Measurements from ENCODE around the gene PLCB4.

Gene PLCB4

GRCh38 chr20:9129756-9130155 is 60.9 kb downstream of the PLCB4 start:
- DNase-seq, result no peak
- Histone ChIP-seq H3K27me3 (ENCODE audit: control insufficient read depth in 1 of 2, insufficient read depth in 1 of 2, low read length in 2 of 2) (no peaks in the 10 kb centered on the region), H3K14ac (ENCODE audit: low read length in 2 of 2) (no peak overlapping the region), H3K27ac (ENCODE audit: low read length, poor library complexity, severe bottlenecking) (peak overlapping the region; percentile 34), H3K9me3 (ENCODE audit: control insufficient read depth, low read length) (peaks cover 24% of the 10 kb centered on the region), H3K9ac (ENCODE audit: low read length) (no peak overlapping the region), H3K4me3 (ENCODE audit: insufficient read depth in 1 of 2, low read depth in 1 of 2, low read length in 2 of 2) (no peak overlapping the region), H2BK120ac (ENCODE audit: low read depth, low read length) (no peak overlapping the region), H2BK5ac (ENCODE audit: low read depth, low read length, poor library complexity, severe bottlenecking) (no peak overlapping the region), H2AFZ (ENCODE audit: low read depth, low read length) (no peak overlapping the region), H3K18ac (ENCODE audit: low read depth in 1 of 2, low read length in 2 of 2) (no peak overlapping the region), H3K4me1 (ENCODE audit: control insufficient read depth, insufficient read depth, low read depth, low read length) (peaks cover 3% of the 10 kb centered on the region), H2BK15ac (ENCODE audit: low read depth, poor library complexity, severe bottlenecking) (no peak overlapping the region), H3K4ac (ENCODE audit: low read depth in 1 of 2, low read length in 2 of 2) (no peak overlapping the region), H2BK12ac (ENCODE audit: low read length in 2 of 2) (no peak overlapping the region), H4K91ac (ENCODE audit: low read length) (no peak overlapping the region), H3K79me1 (replicated peaks; ENCODE audit: low read length, poor library complexity, severe bottlenecking) (peaks cover 19% of the 10 kb centered on the region), H3K23ac (ENCODE audit: low read length in 2 of 2) (no peak overlapping the region), H3K36me3 (ENCODE audit: control insufficient read depth in 1 of 2, insufficient read depth in 2 of 2, low read depth in 1 of 2, low read length in 2 of 2) (no peaks in the 10 kb centered on the region), H2AK5ac (ENCODE audit: low read length, severe bottlenecking) (no peak overlapping the region), H3K4me2 (ENCODE audit: low read length, poor library complexity, severe bottlenecking) (no peak overlapping the region), H4K8ac (ENCODE audit: low read length) (no peak overlapping the region)
- 53% methylated on average over 1 of the region's 3 CpGs for WGBS

GRCh38 chr20:9130521-9130920 is 61.6 kb downstream of the PLCB4 start:
- Histone ChIP-seq H3K9ac (ENCODE audit: low read length) (no peak overlapping the region), H3K4ac (ENCODE audit: low read depth in 1 of 2, low read length in 2 of 2) (no peak overlapping the region), H2BK120ac (ENCODE audit: low read depth, low read length) (no peak overlapping the region), H3K27ac (ENCODE audit: low read length, poor library complexity, severe bottlenecking) (no peak overlapping the region), H3K79me1 (replicated peaks; ENCODE audit: low read length, poor library complexity, severe bottlenecking) (peaks cover 19% of the 10 kb centered on the region), H4K91ac (ENCODE audit: low read length) (no peak overlapping the region), H3K27me3 (ENCODE audit: control insufficient read depth in 1 of 2, insufficient read depth in 1 of 2, low read length in 2 of 2) (no peaks in the 10 kb centered on the region), H3K4me2 (ENCODE audit: low read length, poor library complexity, severe bottlenecking) (no peak overlapping the region), H3K9me3 (ENCODE audit: control insufficient read depth, low read length) (peaks cover 24% of the 10 kb centered on the region), H4K8ac (ENCODE audit: low read length) (no peak overlapping the region), H3K23ac (ENCODE audit: low read length in 2 of 2) (no peak overlapping the region), H3K14ac (ENCODE audit: low read length in 2 of 2) (no peak overlapping the region), H2AK5ac (ENCODE audit: low read length, severe bottlenecking) (no peak overlapping the region), H3K18ac (ENCODE audit: low read depth in 1 of 2, low read length in 2 of 2) (no peak overlapping the region), H3K4me3 (ENCODE audit: insufficient read depth in 1 of 2, low read depth in 1 of 2, low read length in 2 of 2) (no peak overlapping the region), H2BK12ac (ENCODE audit: low read length in 2 of 2) (no peak overlapping the region), H3K4me1 (ENCODE audit: control insufficient read depth, insufficient read depth, low read depth, low read length) (peaks cover 3% of the 10 kb centered on the region), H2BK5ac (ENCODE audit: low read depth, low read length, poor library complexity, severe bottlenecking) (no peak overlapping the region), H3K36me3 (ENCODE audit: control insufficient read depth in 1 of 2, insufficient read depth in 2 of 2, low read depth in 1 of 2, low read length in 2 of 2) (no peaks in the 10 kb centered on the region), H2AFZ (ENCODE audit: low read depth, low read length) (no peak overlapping the region), H2BK15ac (ENCODE audit: low read depth, poor library complexity, severe bottlenecking) (no peak overlapping the region)
- no CpG with 5 or more reads among the region's 1 CpG for WGBS
- peak; percentile 25 for DNase-seq

GRCh38 chr20:9131841-9132240 is 63.0 kb downstream of the PLCB4 start:
- Histone ChIP-seq H3K9ac (ENCODE audit: low read length) (no peak overlapping the region), H3K27me3 (ENCODE audit: control insufficient read depth in 1 of 2, insufficient read depth in 1 of 2, low read length in 2 of 2) (no peaks in the 10 kb centered on the region), H2AFZ (ENCODE audit: low read depth, low read length) (peak overlapping the region; percentile 27), H4K8ac (ENCODE audit: low read length) (no peak overlapping the region), H3K4ac (ENCODE audit: low read depth in 1 of 2, low read length in 2 of 2) (no peak overlapping the region), H2BK5ac (ENCODE audit: low read depth, low read length, poor library complexity, severe bottlenecking) (no peak overlapping the region), H2BK12ac (ENCODE audit: low read length in 2 of 2) (no peak overlapping the region), H2AK5ac (ENCODE audit: low read length, severe bottlenecking) (no peak overlapping the region), H2BK15ac (ENCODE audit: low read depth, poor library complexity, severe bottlenecking) (no peak overlapping the region), H4K91ac (ENCODE audit: low read length) (no peak overlapping the region), H3K79me1 (replicated peaks; ENCODE audit: low read length, poor library complexity, severe bottlenecking) (peaks cover 25% of the 10 kb centered on the region), H3K23ac (ENCODE audit: low read length in 2 of 2) (no peak overlapping the region), H3K36me3 (ENCODE audit: control insufficient read depth in 1 of 2, insufficient read depth in 2 of 2, low read depth in 1 of 2, low read length in 2 of 2) (peaks cover 0 to 3% of the 10 kb centered on the region in 2 experiments), H3K9me3 (ENCODE audit: control insufficient read depth, low read length) (peaks cover 24% of the 10 kb centered on the region), H3K4me3 (ENCODE audit: insufficient read depth in 1 of 2, low read depth in 1 of 2, low read length in 2 of 2) (peak overlapping the region in 1 of 2 experiments; percentile 29), H3K14ac (ENCODE audit: low read length in 2 of 2) (no peak overlapping the region), H2BK120ac (ENCODE audit: low read depth, low read length) (no peak overlapping the region), H3K18ac (ENCODE audit: low read depth in 1 of 2, low read length in 2 of 2) (no peak overlapping the region), H3K27ac (ENCODE audit: low read length, poor library complexity, severe bottlenecking) (no peak overlapping the region), H3K4me2 (ENCODE audit: low read length, poor library complexity, severe bottlenecking) (no peak overlapping the region), H3K4me1 (ENCODE audit: control insufficient read depth, insufficient read depth, low read depth, low read length) (peaks cover 5% of the 10 kb centered on the region)
- DNase-seq, result no peak
- 100% methylated on average over 3 of the region's 3 CpGs for WGBS

- Histone ChIP-seq H3K79me1 (replicated peaks; ENCODE audit: low read length, poor library complexity, severe bottlenecking) (peaks cover 18% of the 10 kb centered on the region), H3K36me3 (ENCODE audit: control insufficient read depth in 1 of 2, insufficient read depth in 2 of 2, low read depth in 1 of 2, low read length in 2 of 2) (peaks cover 0 to 3% of the 10 kb centered on the region in 2 experiments)
- WGBS, result 100% methylated on average over 1 of the region's 2 CpGs
These were observed 65.5 kb downstream of the PLCB4 start for GRCh38 chr20:9134346-9134745.

More at GRCh38 chr20:9134346-9134745, 65.5 kb downstream of the PLCB4 start:
- H3K4me3 ChIP-seq (ENCODE audit: insufficient read depth in 1 of 2, low read depth in 1 of 2, low read length in 2 of 2), result no peak overlapping the region
- H2BK120ac ChIP-seq (ENCODE audit: low read depth, low read length), result no peak overlapping the region
- H2BK15ac ChIP-seq (ENCODE audit: low read depth, poor library complexity, severe bottlenecking), result no peak overlapping the region
- H2AK5ac ChIP-seq (ENCODE audit: low read length, severe bottlenecking), result no peak overlapping the region
- no peaks in the 10 kb centered on the region for H3K27me3 ChIP-seq (ENCODE audit: control insufficient read depth in 1 of 2, insufficient read depth in 1 of 2, low read length in 2 of 2)
- no peak overlapping the region for H4K91ac ChIP-seq (ENCODE audit: low read length)
- no peak overlapping the region for H3K4me2 ChIP-seq (ENCODE audit: low read length, poor library complexity, severe bottlenecking)
- peaks cover 35% of the 10 kb centered on the region for H3K9me3 ChIP-seq (ENCODE audit: control insufficient read depth, low read length)
- H3K4ac ChIP-seq (ENCODE audit: low read depth in 1 of 2, low read length in 2 of 2), result no peak overlapping the region
- no peak overlapping the region for H2AFZ ChIP-seq (ENCODE audit: low read depth, low read length)
- H3K14ac ChIP-seq (ENCODE audit: low read length in 2 of 2), result no peak overlapping the region
- no peak overlapping the region for H2BK5ac ChIP-seq (ENCODE audit: low read depth, low read length, poor library complexity, severe bottlenecking)
- no peak overlapping the region for H3K23ac ChIP-seq (ENCODE audit: low read length in 2 of 2)
- no peak overlapping the region for H3K9ac ChIP-seq (ENCODE audit: low read length)
- H3K18ac ChIP-seq (ENCODE audit: low read depth in 1 of 2, low read length in 2 of 2), result no peak overlapping the region
- H2BK12ac ChIP-seq (ENCODE audit: low read length in 2 of 2), result no peak overlapping the region
- no peak overlapping the region for H4K8ac ChIP-seq (ENCODE audit: low read length)
- no peak overlapping the region for H3K27ac ChIP-seq (ENCODE audit: low read length, poor library complexity, severe bottlenecking)
- peaks cover 2% of the 10 kb centered on the region for H3K4me1 ChIP-seq (ENCODE audit: control insufficient read depth, insufficient read depth, low read depth, low read length)
- DNase-seq, result no peak
